ENCODE results near the gene ARAP2. TPM values are rescaled to one million over a fixed set of nuclear protein-coding genes. Genes with fewer than 3 reads are reported as not detected.

Gene ARAP2
- total and polyA plus RNA-seq, 2 of the 13 experiments (the other 11 are each of a cell fraction or from before 2014, with no cell fraction given): 0.37 to 1.4 TPM

DNA sequence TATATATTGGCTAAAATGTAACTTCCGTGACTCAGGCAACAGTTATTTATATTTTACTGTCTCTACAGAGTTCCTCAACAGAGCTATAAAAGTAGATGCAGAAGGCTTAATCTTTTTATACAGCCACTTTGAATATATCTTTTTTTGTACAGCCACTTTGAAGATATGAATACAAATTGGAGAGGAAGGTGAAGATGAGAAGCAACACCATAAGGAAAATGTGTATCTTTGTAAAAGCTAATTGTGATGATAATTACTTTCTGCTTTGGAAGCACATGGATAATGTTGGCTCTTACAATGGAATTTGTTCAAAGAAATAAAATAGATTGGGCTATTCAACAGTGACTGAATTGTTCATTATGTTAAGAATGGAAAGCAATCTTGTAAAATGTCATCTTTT is 205.8 kb downstream of the ARAP2 start:
- no peak for DNase-seq (ENCODE audit: low spot score)
- Histone ChIP-seq H3K4me1 (ENCODE audit: insufficient read depth, low read length) (no peaks in the 10 kb centered on the region), H3K27ac (ENCODE audit: extremely low read length, insufficient read depth, low read length) (no peak overlapping the region), H3K27me3 (ENCODE audit: control insufficient read depth in 1 of 2, insufficient read depth in 2 of 2, low read length in 2 of 2) (no peaks in the 10 kb centered on the region), H3K4me3 (replicated peaks in 1 of 3; ENCODE audit: insufficient read depth in 1 of 3, low read depth in 2 of 3, low read length in 3 of 3) (no peak overlapping the region), H3K9ac (ENCODE audit: insufficient read depth, low read depth, low read length) (no peak overlapping the region), H3K9me3 (ENCODE audit: low read length) (peaks cover 24% of the 10 kb centered on the region), H2AFZ (ENCODE audit: low read length) (no peak overlapping the region), H3K4me2 (ENCODE audit: low read depth, low read length) (no peak overlapping the region), H3K36me3 (replicated peaks in 1 of 2; ENCODE audit: control insufficient read depth in 1 of 2, insufficient read depth in 2 of 2, low read length in 2 of 2) (no peaks in the 10 kb centered on the region), H4K20me1 (ENCODE audit: insufficient read depth, low read length) (no peaks in the 10 kb centered on the region), H3K79me2 (ENCODE audit: insufficient read depth, low read length) (no peaks in the 10 kb centered on the region)
- WGBS (ENCODE audit: low lambda C conversion rate): 26% methylated on average over 1 of the region's 1 CpG
- CTCF ChIA-PET (ENCODE audit: low intra/inter-chr PET ratio, low total read pairs): no interaction called here
- intact Hi-C loops (cut with micrococcal nuclease; ENCODE audit: unreplicated experiment) (no loop called here), in situ Hi-C loops (cut with HindIII; ENCODE audit: extremely low pct_ligation_motif_present, low pct_unique_long_range_greater_than_20kb) (no loop called here)
- FAIRE-seq: no peak
- BruUV-seq (replicated peaks): no TSS peak
- ATAC-seq: no peak
- TF ChIP-seq MIER3 (CRISPR knock-in tag; IDR thresholded peaks at IDR 0.05; ENCODE audit: borderline replicate concordance) (no peak), ZSCAN22 (CRISPR knock-in tag; IDR thresholded peaks at IDR 0.05) (no peak), SP5 (CRISPR knock-in tag; IDR thresholded peaks at IDR 0.05; ENCODE audit: borderline replicate concordance, low read depth) (no peak), ZNF564 (CRISPR knock-in tag; IDR thresholded peaks at IDR 0.05) (no peak), ZNF777 (CRISPR knock-in tag; IDR thresholded peaks at IDR 0.05) (no peak), ZNF709 (CRISPR knock-in tag; IDR thresholded peaks at IDR 0.05) (no peak), ZNF737 (CRISPR knock-in tag; IDR thresholded peaks at IDR 0.05; ENCODE audit: borderline replicate concordance) (no peak), SMARCC2 (IDR thresholded peaks at IDR 0.05) (no peak), CHD2 (IDR thresholded peaks at IDR 0.05; ENCODE audit: low read depth, low read length) (no peak), THYN1 (CRISPR knock-in tag; IDR thresholded peaks at IDR 0.05; ENCODE audit: borderline replicate concordance, low read depth) (no peak)
- TF ChIP-seq, protein P1, sequence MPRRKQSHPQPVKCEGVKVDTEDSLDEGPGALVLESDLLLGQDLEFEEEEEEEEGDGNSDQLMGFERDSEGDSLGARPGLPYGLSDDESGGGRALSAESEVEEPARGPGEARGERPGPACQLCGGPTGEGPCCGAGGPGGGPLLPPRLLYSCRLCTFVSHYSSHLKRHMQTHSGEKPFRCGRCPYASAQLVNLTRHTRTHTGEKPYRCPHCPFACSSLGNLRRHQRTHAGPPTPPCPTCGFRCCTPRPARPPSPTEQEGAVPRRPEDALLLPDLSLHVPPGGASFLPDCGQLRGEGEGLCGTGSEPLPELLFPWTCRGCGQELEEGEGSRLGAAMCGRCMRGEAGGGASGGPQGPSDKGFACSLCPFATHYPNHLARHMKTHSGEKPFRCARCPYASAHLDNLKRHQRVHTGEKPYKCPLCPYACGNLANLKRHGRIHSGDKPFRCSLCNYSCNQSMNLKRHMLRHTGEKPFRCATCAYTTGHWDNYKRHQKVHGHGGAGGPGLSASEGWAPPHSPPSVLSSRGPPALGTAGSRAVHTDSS (CRISPR knock-in tag; conservative IDR thresholded peaks at IDR 0.05): no peak
- TF ChIP-seq, protein P2, sequence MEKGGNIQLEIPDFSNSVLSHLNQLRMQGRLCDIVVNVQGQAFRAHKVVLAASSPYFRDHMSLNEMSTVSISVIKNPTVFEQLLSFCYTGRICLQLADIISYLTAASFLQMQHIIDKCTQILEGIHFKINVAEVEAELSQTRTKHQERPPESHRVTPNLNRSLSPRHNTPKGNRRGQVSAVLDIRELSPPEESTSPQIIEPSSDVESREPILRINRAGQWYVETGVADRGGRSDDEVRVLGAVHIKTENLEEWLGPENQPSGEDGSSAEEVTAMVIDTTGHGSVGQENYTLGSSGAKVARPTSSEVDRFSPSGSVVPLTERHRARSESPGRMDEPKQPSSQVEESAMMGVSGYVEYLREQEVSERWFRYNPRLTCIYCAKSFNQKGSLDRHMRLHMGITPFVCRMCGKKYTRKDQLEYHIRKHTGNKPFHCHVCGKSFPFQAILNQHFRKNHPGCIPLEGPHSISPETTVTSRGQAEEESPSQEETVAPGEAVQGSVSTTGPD (CRISPR knock-in tag; IDR thresholded peaks at IDR 0.05): no peak
- TF ChIP-seq, protein P3, sequence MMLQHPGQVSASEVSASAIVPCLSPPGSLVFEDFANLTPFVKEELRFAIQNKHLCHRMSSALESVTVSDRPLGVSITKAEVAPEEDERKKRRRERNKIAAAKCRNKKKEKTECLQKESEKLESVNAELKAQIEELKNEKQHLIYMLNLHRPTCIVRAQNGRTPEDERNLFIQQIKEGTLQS (CRISPR knock-in tag; IDR thresholded peaks at IDR 0.05): no peak
- POLR2A ChIA-PET: no interaction called here
